Neutrophil (primary cell): Measurements from ENCODE around the gene DYNC1I1.

Experiments
- H3K27ac ChIP-seq: fragments of 200-600 bp; sonication (generic); 2 replicates; pipeline ENCODE4 v1.5.1; 2016; ENCODE audit warnings: mild to moderate bottlenecking, moderate library complexity
- H3K27me3 ChIP-seq: fragments of 200-600 bp; sonication (generic); 2 replicates; pipeline ENCODE4 v1.6.0; 2016; ENCODE audit warnings: mild to moderate bottlenecking
- H3K36me3 ChIP-seq: fragments of 200-600 bp; sonication (generic); 2 replicates; pipeline ENCODE4 v1.5.1; 2017
- H3K4me1 ChIP-seq, 2 experiments: fragments of 200-600 bp in 1 of 2; sonication (generic) in 1 of 2; 1 replicate in 1 of 2; 2 replicates in 1 of 2; pipeline versions ENCODE4 v1.5.1 to v1.6.1; 2013 to 2016; ENCODE audit warnings: low read depth in 1 of 2, low read length in 1 of 2, mild to moderate bottlenecking in 1 of 2, moderate library complexity in 1 of 2; ENCODE audit not compliant: control insufficient read depth in 1 of 2, insufficient read depth in 1 of 2
- H3K4me3 ChIP-seq, 2 experiments: fragments of 200-600 bp in 1 of 2; sonication (generic) in 1 of 2; 1 replicate in 1 of 2; 2 replicates in 1 of 2; pipeline ENCODE4 v1.5.1; 2013 to 2016; ENCODE audit warnings: low read depth in 1 of 2, low read length in 1 of 2, mild to moderate bottlenecking in 1 of 2, moderate library complexity in 1 of 2
- H3K9me3 ChIP-seq: fragments of 200-600 bp; sonication (generic); 2 replicates; pipeline ENCODE4 v1.5.1; 2016
- TF ChIP-seq, protein P1 (sequence below): fragments of 200-600 bp; sonication (generic); IDR thresholded peaks from 2 replicates; pipeline ENCODE4 v1.5.1; 2016; ENCODE audit warnings: antibody characterized with exemption

DYNC1I1 gene

DNA sequence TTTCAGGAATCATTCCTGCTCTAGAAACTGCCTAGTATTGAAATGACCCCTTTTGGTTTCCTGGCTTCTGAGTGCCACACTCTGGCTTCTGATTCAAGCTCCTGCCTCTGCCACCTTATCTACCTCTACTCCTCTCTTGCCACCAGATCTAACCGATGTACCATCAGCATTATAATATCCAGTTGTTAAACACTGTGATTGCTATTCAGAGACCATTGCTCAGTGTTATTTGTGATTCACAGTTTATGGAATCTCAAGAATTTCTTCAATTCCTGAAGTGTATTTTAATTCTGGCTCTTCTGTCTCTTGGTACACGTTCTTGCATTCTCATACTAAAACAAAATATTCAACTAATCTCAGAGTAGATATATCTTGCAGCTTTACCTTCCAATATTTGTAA is 88.7 kb downstream of the DYNC1I1 start:
- Histone ChIP-seq H3K4me1 (no peaks in the 10 kb centered on the region), H3K27me3 (no peaks in the 10 kb centered on the region), H3K4me3 (no peak overlapping the region), H3K36me3 (no peaks in the 10 kb centered on the region), H3K27ac (no peak overlapping the region), H3K9me3 (no peaks in the 10 kb centered on the region)
- TF ChIP-seq, protein P1, sequence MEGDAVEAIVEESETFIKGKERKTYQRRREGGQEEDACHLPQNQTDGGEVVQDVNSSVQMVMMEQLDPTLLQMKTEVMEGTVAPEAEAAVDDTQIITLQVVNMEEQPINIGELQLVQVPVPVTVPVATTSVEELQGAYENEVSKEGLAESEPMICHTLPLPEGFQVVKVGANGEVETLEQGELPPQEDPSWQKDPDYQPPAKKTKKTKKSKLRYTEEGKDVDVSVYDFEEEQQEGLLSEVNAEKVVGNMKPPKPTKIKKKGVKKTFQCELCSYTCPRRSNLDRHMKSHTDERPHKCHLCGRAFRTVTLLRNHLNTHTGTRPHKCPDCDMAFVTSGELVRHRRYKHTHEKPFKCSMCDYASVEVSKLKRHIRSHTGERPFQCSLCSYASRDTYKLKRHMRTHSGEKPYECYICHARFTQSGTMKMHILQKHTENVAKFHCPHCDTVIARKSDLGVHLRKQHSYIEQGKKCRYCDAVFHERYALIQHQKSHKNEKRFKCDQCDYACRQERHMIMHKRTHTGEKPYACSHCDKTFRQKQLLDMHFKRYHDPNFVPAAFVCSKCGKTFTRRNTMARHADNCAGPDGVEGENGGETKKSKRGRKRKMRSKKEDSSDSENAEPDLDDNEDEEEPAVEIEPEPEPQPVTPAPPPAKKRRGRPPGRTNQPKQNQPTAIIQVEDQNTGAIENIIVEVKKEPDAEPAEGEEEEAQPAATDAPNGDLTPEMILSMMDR, result no peak

DNA sequence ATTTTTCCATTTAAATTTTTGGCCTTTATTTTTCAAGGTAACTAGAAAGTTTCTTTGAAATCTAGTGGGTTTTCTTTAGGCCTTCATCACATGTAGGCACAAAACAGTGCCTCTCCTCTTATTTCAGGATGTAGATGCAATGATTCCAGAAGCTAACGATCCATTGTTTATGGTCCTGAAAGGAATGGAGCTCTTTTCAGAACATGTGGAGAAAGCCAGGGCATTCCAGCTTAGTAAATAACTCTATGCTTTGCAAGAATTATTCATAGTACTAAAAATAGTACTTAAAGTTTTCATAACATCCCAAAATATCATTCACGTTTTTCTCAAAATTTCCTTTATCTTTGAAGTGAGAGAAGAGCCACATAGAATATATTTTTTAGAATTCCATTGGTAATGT is 91.3 kb downstream of the DYNC1I1 start:
- Histone ChIP-seq H3K9me3 (no peaks in the 10 kb centered on the region), H3K4me3 (no peak overlapping the region), H3K36me3 (no peaks in the 10 kb centered on the region), H3K27me3 (no peaks in the 10 kb centered on the region), H3K4me1 (no peaks in the 10 kb centered on the region), H3K27ac (no peak overlapping the region)
- TF ChIP-seq, protein P1, result no peak

DNA sequence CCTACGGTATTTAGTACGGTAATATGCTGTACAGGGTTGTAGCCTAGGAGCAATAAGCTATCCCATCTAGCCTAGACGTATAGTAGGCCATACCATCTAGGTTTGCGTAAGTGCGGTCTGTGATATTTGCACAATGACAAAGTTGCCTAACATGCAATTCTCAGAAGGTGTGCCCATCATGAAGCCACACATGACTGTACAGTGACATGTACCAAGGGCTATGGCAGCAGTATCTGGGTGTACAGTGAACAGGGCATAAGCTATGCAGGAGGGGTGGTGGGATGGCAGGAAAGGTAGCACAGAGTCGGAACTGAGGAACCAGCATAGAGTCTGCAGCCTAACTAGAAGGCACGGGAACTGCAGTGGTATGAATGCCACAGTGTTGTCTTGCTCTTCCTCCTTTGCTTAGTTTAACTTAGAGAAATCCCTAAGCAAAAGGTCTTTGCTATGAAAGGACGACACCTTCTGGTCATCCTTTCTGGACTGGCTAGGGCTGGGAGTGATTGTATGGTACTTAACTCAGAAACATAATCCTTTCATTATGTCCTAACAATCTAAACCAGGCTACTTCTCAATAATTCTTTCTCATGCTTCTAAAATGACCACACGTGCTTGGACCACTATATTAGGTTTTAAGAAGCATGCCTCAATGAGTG is 93.5 kb downstream of the DYNC1I1 start:
- Histone ChIP-seq H3K4me3 (no peak overlapping the region), H3K36me3 (no peaks in the 10 kb centered on the region), H3K27me3 (no peaks in the 10 kb centered on the region), H3K4me1 (no peaks in the 10 kb centered on the region), H3K9me3 (no peaks in the 10 kb centered on the region), H3K27ac (no peak overlapping the region)
- TF ChIP-seq, protein P1, result no peak

DNA sequence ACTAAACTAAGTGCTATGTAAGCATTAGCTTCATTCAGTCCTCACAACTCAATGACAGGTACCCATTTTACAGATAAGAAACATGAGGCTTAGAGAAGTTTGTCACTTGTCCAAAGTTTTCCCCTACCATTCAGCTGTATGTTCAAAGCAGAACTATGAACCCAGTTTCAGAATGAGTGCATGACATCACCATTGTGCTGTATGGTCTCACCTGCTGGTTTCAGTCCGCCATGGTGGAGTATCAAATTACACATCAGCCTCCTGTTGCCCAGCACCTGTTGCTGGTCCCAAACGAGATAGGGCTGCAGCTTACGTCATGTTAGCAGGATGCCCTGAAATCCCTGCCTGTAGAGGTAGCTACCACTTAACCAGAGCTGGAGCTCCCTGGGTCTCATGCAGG is 95.0 kb downstream of the DYNC1I1 start:
- no peaks in the 10 kb centered on the region for H3K4me1 ChIP-seq
- no peaks in the 10 kb centered on the region for H3K36me3 ChIP-seq
- TF ChIP-seq, protein P1, result no peak
- no peak overlapping the region for H3K27ac ChIP-seq
- H3K4me3 ChIP-seq, result no peak overlapping the region
- H3K9me3 ChIP-seq, result no peaks in the 10 kb centered on the region
- H3K27me3 ChIP-seq, result no peaks in the 10 kb centered on the region

DNA sequence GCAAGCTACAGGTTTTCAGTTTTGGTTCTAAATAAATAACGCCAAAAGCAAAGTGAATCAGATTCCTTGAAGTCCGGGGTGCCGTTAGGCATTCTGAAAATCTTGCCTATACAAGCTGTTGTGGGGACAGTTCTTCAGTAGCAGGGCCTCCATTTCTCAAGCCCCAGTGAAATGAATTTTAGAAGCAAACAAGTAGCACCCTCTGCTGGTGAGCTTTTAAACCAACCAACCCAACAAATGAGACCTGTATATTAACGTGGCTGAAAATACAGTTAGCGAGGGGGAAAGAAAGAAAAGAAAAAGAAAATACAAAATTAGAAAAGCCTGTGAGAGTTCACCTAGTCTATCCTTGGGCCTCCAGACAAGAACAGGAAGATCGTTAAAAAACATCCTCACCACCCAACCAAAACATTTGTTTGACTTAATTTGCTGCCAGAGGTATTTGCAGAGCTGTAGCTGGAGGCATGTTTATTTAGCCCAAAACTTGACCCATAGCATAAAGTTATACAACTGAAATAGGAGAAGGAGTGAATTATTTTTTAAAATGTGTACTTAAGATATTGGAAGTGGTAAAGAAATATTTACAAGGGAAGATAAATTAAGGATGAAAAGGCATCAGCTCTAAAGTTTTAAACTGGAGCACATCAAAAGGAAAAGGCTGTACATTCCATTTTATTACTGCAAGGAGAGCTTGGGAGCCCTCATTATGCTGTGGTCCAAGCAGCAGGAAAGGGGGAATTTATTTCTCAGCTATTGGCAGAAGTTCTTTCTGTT is 98.9 kb downstream of the DYNC1I1 start:
- Histone ChIP-seq H3K27me3 (no peaks in the 10 kb centered on the region), H3K27ac (no peak overlapping the region), H3K9me3 (no peaks in the 10 kb centered on the region), H3K4me3 (no peak overlapping the region), H3K4me1 (no peaks in the 10 kb centered on the region), H3K36me3 (no peaks in the 10 kb centered on the region)
- TF ChIP-seq, protein P1, result no peak
